ENCODE results near the gene VPS37B.
"Not testable (repeated sequence)": the region's sequence is repeated elsewhere in the genome, so short reads cannot be mapped to it uniquely, and the experiment has no call there.

Gene VPS37B

DNA sequence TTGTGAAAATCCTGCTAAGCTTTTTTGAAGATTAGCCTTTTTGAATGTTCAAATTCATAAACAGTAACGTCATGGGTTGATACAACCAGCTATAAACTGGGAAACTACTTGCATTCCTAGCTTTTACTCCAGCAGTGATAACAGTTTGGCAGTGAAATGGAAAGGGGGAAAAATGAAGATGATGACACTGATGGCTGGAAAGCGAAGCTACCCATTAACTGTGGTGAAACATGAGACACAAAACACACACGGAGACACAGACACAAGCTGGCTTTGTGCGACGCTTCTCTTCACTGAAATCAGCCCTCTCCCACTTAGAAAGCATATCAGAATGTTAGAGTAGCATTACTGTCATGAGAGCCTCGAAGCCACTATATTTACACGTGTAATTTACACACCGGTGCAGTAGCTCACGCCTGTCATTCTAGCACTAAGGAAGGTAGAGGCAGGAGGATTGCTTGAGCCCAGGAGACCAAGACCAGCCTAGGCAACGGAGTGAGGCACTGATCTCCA lies 15.7 kb downstream of the VPS37B start:
- Histone ChIP-seq H3K4me2 (ENCODE audit: low read length) (no peak overlapping the region), H3K4me3 (ENCODE audit: low read depth, low read length) (no peak overlapping the region), H3K27ac (no peak overlapping the region), H3K27me3 (ENCODE audit: control insufficient read depth, insufficient read depth, low read length) (no peaks in the 10 kb centered on the region), H3K4me1 (peaks cover 9% of the 10 kb centered on the region), H3K79me2 (peaks cover 72% of the 10 kb centered on the region), H3K9me3 (ENCODE audit: control insufficient read depth, low read length) (no peaks in the 10 kb centered on the region), H2AFZ (no peak overlapping the region), H3K36me3 (ENCODE audit: control insufficient read depth, insufficient read depth, low read length) (no peaks in the 10 kb centered on the region), H3K9ac (no peak overlapping the region)
- TF ChIP-seq, protein P1, sequence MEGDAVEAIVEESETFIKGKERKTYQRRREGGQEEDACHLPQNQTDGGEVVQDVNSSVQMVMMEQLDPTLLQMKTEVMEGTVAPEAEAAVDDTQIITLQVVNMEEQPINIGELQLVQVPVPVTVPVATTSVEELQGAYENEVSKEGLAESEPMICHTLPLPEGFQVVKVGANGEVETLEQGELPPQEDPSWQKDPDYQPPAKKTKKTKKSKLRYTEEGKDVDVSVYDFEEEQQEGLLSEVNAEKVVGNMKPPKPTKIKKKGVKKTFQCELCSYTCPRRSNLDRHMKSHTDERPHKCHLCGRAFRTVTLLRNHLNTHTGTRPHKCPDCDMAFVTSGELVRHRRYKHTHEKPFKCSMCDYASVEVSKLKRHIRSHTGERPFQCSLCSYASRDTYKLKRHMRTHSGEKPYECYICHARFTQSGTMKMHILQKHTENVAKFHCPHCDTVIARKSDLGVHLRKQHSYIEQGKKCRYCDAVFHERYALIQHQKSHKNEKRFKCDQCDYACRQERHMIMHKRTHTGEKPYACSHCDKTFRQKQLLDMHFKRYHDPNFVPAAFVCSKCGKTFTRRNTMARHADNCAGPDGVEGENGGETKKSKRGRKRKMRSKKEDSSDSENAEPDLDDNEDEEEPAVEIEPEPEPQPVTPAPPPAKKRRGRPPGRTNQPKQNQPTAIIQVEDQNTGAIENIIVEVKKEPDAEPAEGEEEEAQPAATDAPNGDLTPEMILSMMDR (IDR thresholded peaks at IDR 0.05), result no peak

DNA sequence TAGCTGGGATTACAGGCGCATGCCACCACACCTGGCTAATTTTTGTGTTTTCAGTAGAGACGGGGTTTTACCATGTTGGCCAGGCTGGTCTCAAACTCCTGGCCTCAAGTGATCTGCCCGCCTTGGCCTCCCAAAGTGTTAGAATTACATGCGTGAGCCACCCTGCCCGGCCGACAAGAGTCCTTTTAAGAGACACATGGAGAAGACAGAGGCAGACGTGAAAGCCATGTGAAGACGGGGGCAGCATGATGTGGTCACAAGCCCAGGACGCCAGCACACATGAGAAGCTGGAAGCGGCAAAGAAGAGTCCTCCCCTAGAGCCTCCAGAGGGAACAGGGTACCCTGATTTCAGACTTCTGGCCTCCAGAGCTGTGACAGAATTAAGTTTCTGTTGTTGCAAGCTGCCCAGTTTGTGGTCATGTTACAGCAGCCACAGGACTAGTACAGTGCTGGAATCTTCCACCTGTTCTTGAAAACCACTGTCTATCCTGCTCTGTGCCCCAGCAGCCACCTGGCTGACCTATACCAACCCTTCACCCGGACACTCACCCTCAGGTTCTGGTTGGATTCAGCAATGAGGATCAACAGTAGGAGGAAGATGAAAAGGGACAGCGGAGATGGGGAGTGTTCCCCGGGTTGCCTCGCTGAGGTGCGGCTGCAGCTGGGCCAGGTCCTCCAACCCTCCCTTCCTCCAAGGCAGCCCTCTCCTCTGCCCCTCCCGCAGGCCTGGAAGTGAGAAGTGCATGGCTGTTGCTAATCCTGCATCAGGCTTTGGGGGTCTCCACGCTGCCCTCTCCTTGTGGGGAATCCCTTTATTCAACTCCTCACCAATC lies 16.9 kb downstream of the VPS37B start:
- H3K4me2 ChIP-seq (ENCODE audit: low read length), result no peak overlapping the region
- no peak overlapping the region for H3K9ac ChIP-seq
- peaks cover 73% of the 10 kb centered on the region for H3K79me2 ChIP-seq
- H3K4me3 ChIP-seq (ENCODE audit: low read depth, low read length), result no peak overlapping the region
- H3K27me3 ChIP-seq (ENCODE audit: control insufficient read depth, insufficient read depth, low read length), result no peaks in the 10 kb centered on the region
- TF ChIP-seq, protein P1 (IDR thresholded peaks at IDR 0.05), result no peak
- H3K27ac ChIP-seq, result no peak overlapping the region
- H3K36me3 ChIP-seq (ENCODE audit: control insufficient read depth, insufficient read depth, low read length), result no peaks in the 10 kb centered on the region
- H3K9me3 ChIP-seq (ENCODE audit: control insufficient read depth, low read length), result no peaks in the 10 kb centered on the region
- H3K4me1 ChIP-seq, result peaks cover 9% of the 10 kb centered on the region
- H2AFZ ChIP-seq, result no peak overlapping the region

DNA sequence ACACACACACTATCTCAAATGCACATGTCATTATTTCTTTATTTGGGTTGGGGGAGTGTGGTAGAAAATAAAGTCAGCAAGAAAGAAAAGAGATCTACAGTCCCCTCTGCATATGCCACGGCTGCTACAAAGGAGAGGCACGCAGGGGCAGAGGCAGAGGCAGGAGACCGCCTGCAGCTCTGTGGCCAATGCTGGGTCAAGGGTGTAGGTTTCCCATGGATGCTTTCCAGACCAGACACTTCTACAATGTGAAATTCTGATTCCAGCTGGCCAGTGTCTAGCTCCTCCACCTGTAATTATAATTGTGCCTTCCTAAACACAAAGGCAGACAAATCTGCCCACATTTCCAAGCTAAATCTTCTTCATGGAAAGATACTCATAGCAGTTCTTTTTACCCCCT lies 19.2 kb downstream of the VPS37B start:
- Histone ChIP-seq H3K27me3 (ENCODE audit: control insufficient read depth, insufficient read depth, low read length) (no peaks in the 10 kb centered on the region), H3K4me2 (ENCODE audit: low read length) (no peak overlapping the region), H2AFZ (no peak overlapping the region), H3K9me3 (ENCODE audit: control insufficient read depth, low read length) (no peaks in the 10 kb centered on the region), H3K4me1 (peaks cover 14% of the 10 kb centered on the region), H3K36me3 (ENCODE audit: control insufficient read depth, insufficient read depth, low read length) (no peaks in the 10 kb centered on the region), H3K27ac (no peak overlapping the region), H3K4me3 (ENCODE audit: low read depth, low read length) (no peak overlapping the region), H3K9ac (no peak overlapping the region), H3K79me2 (peaks cover 62% of the 10 kb centered on the region)
- TF ChIP-seq, protein P1 (IDR thresholded peaks at IDR 0.05), result no peak

DNA sequence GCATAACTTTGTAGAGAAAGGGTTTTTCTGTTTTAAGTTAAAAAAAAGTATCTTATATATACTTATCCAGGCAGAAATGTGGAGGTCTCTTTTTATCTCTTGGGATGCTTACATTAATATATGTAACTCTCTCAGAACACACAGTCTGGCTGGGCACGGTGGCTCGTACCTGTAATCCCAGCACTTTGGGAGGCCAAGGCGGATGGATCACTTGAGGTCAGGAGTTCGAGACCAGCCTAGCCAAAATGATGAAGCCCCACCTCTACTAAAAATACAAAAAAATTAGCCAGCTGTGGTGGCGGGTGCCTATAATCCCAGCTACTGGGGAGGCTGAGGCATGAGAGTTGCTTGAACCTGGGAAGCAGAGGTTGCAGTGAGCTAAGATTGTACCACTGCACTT lies 19.6 kb downstream of the VPS37B start:
- not testable (repeated sequence) for H3K4me3 ChIP-seq (ENCODE audit: low read depth, low read length); H2AFZ ChIP-seq; H3K36me3 ChIP-seq (ENCODE audit: control insufficient read depth, insufficient read depth, low read length); H3K9ac ChIP-seq; H3K27me3 ChIP-seq (ENCODE audit: control insufficient read depth, insufficient read depth, low read length); H3K27ac ChIP-seq; H3K4me2 ChIP-seq (ENCODE audit: low read length); H3K9me3 ChIP-seq (ENCODE audit: control insufficient read depth, low read length)
- H3K79me2 ChIP-seq, result peaks cover 58% of the 10 kb centered on the region
- H3K4me1 ChIP-seq, result peaks cover 17% of the 10 kb centered on the region

DNA sequence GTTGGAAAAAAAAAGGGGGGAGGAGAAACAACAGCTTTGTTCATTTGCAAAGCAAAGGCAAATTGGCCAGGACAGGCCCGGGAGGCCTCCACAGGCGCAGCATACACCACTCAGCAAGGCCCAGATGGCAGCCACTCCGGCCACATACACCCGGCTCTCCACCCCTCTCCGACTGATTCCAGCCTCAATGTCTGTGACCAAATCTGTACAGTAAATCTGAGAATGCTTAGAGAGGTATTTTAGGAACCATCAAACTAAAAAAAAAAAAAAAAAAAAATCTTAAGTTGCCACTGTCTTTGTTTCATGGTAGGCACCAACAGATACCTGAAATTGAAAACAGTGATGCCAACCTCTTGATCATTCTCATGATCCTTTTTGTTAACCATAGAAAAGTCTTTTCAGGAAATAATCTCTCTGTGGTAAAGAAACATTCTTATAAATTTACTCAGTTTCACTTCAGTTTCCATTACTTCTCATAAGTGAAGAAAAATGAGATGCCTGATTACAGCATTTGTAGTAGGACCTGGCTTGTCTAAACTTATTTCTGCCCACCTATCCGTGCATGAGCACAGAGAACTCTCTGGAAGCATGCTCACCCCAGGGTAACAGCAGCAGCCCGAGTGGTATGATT lies 20.2 kb downstream of the VPS37B start:
- no peaks in the 10 kb centered on the region for H3K36me3 ChIP-seq (ENCODE audit: control insufficient read depth, insufficient read depth, low read length)
- no peak overlapping the region for H3K4me2 ChIP-seq (ENCODE audit: low read length)
- H3K27me3 ChIP-seq (ENCODE audit: control insufficient read depth, insufficient read depth, low read length), result no peaks in the 10 kb centered on the region
- H3K4me1 ChIP-seq, result peaks cover 17% of the 10 kb centered on the region
- H3K27ac ChIP-seq, result no peak overlapping the region
- H3K79me2 ChIP-seq, result peaks cover 54% of the 10 kb centered on the region
- H3K9ac ChIP-seq, result no peak overlapping the region
- no peak overlapping the region for H2AFZ ChIP-seq
- TF ChIP-seq, protein P1 (IDR thresholded peaks at IDR 0.05), result no peak
- no peaks in the 10 kb centered on the region for H3K9me3 ChIP-seq (ENCODE audit: control insufficient read depth, low read length)
- no peak overlapping the region for H3K4me3 ChIP-seq (ENCODE audit: low read depth, low read length)

Data from parathyroid adenoma (tissue), 2 donors.